K562 (cell line): Measurements from ENCODE around the gene ANO10. TPM values are rescaled to one million over a fixed set of nuclear protein-coding genes. Genes with fewer than 3 reads are reported as not detected.

Experiments used
- BDP1 ChIP-seq: IDR thresholded peaks from 3 replicates; pipeline ENCODE4 v1.6.1; 2011; ENCODE audit not compliant: insufficient read length, insufficient read depth
- CCNT2 ChIP-seq: IDR thresholded peaks from 2 replicates; pipeline ENCODE4 v1.6.1; 2011; ENCODE audit warnings: borderline replicate concordance, low read depth, mild to moderate bottlenecking, moderate library complexity, mixed read lengths, low read length; ENCODE audit not compliant: insufficient read length; ENCODE audit errors: extremely low read depth
- EWSR1 ChIP-seq: fragments of 450-650 bp; IDR thresholded peaks from 2 replicates; pipeline ENCODE4 v1.6.1; 2018; ENCODE audit warnings: borderline replicate concordance, mild to moderate bottlenecking, low read depth, moderate library complexity; ENCODE audit not compliant: partially characterized antibody
- HMG20A ChIP-seq: fragments of 450-650 bp; formaldehyde crosslinking; conservative IDR thresholded peaks from 2 replicates; pipeline ENCODE4 v1.4.0; 2020; ENCODE audit warnings: mild to moderate bottlenecking, mixed read lengths
- KLF13 ChIP-seq: fragments of 450-650 bp; IDR thresholded peaks from 2 replicates; pipeline ENCODE4 v1.6.1; 2016; ENCODE audit warnings: missing genetic modification characterization, low read depth, mild to moderate bottlenecking, missing compliant biosample characterization, moderate library complexity, borderline replicate concordance
- MAZ ChIP-seq, 2 experiments: fragments of 450-650 bp in 1 of 2; sonication (generic) in 1 of 2; formaldehyde crosslinking; IDR thresholded peaks in 1 of 2; conservative IDR thresholded peaks in 1 of 2; 2 replicates each; pipeline versions ENCODE4 v1.4.0 to v1.5.0; 2020; ENCODE audit warnings: mild to moderate bottlenecking in 1 of 2, missing genetic modification reagents in 1 of 2
- NFE2L1 ChIP-seq: fragments of 450-650 bp; IDR thresholded peaks from 2 replicates; pipeline ENCODE4 v1.6.1; 2016; ENCODE audit warnings: missing genetic modification characterization, low read depth, mild to moderate bottlenecking, missing compliant biosample characterization, moderate library complexity, borderline replicate concordance
- SLC30A9 ChIP-seq: fragments of 250-450 bp; sonication (Bioruptor Pico); IDR thresholded peaks from 2 replicates; pipeline ENCODE4 v1.8.0; 2022; ENCODE audit warnings: mild to moderate bottlenecking, moderate library complexity
- TARDBP ChIP-seq: fragments of 450-650 bp; IDR thresholded peaks from 2 replicates; pipeline ENCODE4 v1.6.1; 2016
- ZNF311 ChIP-seq: fragments of 250-450 bp; sonication (Bioruptor Pico); IDR thresholded peaks from 2 replicates; pipeline ENCODE4 v1.4.0; 2020; ENCODE audit warnings: mild to moderate bottlenecking, moderate library complexity
- polyA plus RNA-seq, 8 experiments: library from polyadenylated mRNA; depleted of rRNA in 4 of 8; stranded (reverse) in 5 of 8; unstranded in 3 of 8; fragments of >200 nt; fragmentation: Nextera tagmentation in 2 of 8; fragmentation: Illumina TruSeq in 1 of 8; extraction: Ambion mirVana in 2 of 8; extraction: Trizol in 1 of 8; gene quantifications; 2 replicates each; pipeline versions ENCODE4 v1.2.1 to v1.2.3, GENCODE V29; 2011 to 2014; ENCODE audit warnings: inconsistent platforms in 1 of 8, missing spikeins in 1 of 8
- total RNA-seq, 7 experiments: library from RNA; depleted of rRNA in 6 of 7; stranded (reverse); fragments of >200 nt in 6 of 7; fragmentation: Illumina TruSeq in 2 of 7; extraction: Trizol in 2 of 7; gene quantifications; 2 replicates each; pipeline versions ENCODE4 v1.2.1 to v1.2.3, GENCODE V29; 2011 to 2021; ENCODE audit warnings: low replicate concordance in 1 of 7
- TF ChIP-seq, protein P1 (sequence below), 2 experiments: fragments of 450-650 bp in 1 of 2; sonication (generic) in 1 of 2; formaldehyde crosslinking in 1 of 2; IDR thresholded peaks; 2 replicates each; pipeline versions ENCODE4 v1.7.1 to v1.9.0; 2016 to 2022; ENCODE audit warnings: inconsistent platforms in 1 of 2, mild to moderate bottlenecking in 1 of 2, missing genetic modification reagents in 1 of 2
- TF ChIP-seq, protein P2 (sequence below): sonication (generic); formaldehyde crosslinking; IDR thresholded peaks from 2 replicates; pipeline ENCODE4 v1.8.1; 2023; ENCODE audit warnings: mild to moderate bottlenecking, missing genetic modification reagents
- TF ChIP-seq, protein P3 (sequence below): fragments of 450-650 bp; IDR thresholded peaks from 2 replicates; pipeline ENCODE4 v1.7.1; 2018; ENCODE audit warnings: mild to moderate bottlenecking, low read depth; ENCODE audit not compliant: partially characterized antibody

ANO10 gene
- total and polyA plus RNA-seq, 9 of the 15 experiments (the other 6 are each of a cell fraction or from before 2014, with no cell fraction given), result 6.4 to 46.0 (median 32.3) TPM

DNA sequence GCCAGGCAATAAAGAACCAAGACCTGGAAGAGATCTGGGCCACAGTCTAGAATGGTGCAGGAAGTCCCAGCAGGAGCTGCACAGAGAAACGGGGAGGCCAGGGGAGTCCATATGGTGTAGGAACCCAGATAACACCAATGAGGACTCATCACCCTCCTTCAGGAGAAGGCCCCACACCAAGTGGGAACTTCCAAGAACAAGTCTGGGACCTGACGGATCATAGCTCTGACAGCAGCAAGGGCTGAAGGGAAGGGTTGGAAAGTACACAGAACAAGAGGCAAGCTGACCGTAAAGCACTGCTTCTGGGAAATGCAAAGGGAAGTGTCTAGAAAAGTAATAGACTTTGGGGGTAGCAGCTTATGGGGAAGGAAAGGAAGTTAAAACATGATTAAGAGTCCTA lies 34.5 kb downstream of the ANO10 start (continued):
- TF ChIP-seq, protein P1, sequence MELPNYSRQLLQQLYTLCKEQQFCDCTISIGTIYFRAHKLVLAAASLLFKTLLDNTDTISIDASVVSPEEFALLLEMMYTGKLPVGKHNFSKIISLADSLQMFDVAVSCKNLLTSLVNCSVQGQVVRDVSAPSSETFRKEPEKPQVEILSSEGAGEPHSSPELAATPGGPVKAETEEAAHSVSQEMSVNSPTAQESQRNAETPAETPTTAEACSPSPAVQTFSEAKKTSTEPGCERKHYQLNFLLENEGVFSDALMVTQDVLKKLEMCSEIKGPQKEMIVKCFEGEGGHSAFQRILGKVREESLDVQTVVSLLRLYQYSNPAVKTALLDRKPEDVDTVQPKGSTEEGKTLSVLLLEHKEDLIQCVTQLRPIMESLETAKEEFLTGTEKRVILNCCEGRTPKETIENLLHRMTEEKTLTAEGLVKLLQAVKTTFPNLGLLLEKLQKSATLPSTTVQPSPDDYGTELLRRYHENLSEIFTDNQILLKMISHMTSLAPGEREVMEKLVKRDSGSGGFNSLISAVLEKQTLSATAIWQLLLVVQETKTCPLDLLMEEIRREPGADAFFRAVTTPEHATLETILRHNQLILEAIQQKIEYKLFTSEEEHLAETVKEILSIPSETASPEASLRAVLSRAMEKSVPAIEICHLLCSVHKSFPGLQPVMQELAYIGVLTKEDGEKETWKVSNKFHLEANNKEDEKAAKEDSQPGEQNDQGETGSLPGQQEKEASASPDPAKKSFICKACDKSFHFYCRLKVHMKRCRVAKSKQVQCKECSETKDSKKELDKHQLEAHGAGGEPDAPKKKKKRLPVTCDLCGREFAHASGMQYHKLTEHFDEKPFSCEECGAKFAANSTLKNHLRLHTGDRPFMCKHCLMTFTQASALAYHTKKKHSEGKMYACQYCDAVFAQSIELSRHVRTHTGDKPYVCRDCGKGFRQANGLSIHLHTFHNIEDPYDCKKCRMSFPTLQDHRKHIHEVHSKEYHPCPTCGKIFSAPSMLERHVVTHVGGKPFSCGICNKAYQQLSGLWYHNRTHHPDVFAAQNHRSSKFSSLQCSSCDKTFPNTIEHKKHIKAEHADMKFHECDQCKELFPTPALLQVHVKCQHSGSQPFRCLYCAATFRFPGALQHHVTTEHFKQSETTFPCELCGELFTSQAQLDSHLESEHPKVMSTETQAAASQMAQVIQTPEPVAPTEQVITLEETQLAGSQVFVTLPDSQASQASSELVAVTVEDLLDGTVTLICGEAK (IDR thresholded peaks at IDR 0.05), result peak; percentile 36; the same call in 1 of the 2 replicates
- TF ChIP-seq, protein P1 (CRISPR knock-in tag; IDR thresholded peaks at IDR 0.05), result no peak
- TF ChIP-seq TARDBP (no peak), NFE2L1 (tag) (no peak), SLC30A9 (CRISPR knock-in tag) (no peak), BDP1 (no peak), CCNT2 (no peak), HMG20A (no peak), MAZ (CRISPR knock-in tag; conservative IDR thresholded peaks at IDR 0.05 in 1 of 2, IDR thresholded peaks at IDR 0.05 in 1 of 2) (peak in 1 of 2 experiments; percentile 41; a peak in 2 of 4 replicates), ZNF311 (CRISPR knock-in tag) (no peak), EWSR1 (no peak), KLF13 (tag) (no peak)
- TF ChIP-seq, protein P2, sequence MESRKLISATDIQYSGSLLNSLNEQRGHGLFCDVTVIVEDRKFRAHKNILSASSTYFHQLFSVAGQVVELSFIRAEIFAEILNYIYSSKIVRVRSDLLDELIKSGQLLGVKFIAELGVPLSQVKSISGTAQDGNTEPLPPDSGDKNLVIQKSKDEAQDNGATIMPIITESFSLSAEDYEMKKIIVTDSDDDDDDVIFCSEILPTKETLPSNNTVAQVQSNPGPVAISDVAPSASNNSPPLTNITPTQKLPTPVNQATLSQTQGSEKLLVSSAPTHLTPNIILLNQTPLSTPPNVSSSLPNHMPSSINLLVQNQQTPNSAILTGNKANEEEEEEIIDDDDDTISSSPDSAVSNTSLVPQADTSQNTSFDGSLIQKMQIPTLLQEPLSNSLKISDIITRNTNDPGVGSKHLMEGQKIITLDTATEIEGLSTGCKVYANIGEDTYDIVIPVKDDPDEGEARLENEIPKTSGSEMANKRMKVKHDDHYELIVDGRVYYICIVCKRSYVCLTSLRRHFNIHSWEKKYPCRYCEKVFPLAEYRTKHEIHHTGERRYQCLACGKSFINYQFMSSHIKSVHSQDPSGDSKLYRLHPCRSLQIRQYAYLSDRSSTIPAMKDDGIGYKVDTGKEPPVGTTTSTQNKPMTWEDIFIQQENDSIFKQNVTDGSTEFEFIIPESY (CRISPR knock-in tag), result no peak
- TF ChIP-seq, protein P3, sequence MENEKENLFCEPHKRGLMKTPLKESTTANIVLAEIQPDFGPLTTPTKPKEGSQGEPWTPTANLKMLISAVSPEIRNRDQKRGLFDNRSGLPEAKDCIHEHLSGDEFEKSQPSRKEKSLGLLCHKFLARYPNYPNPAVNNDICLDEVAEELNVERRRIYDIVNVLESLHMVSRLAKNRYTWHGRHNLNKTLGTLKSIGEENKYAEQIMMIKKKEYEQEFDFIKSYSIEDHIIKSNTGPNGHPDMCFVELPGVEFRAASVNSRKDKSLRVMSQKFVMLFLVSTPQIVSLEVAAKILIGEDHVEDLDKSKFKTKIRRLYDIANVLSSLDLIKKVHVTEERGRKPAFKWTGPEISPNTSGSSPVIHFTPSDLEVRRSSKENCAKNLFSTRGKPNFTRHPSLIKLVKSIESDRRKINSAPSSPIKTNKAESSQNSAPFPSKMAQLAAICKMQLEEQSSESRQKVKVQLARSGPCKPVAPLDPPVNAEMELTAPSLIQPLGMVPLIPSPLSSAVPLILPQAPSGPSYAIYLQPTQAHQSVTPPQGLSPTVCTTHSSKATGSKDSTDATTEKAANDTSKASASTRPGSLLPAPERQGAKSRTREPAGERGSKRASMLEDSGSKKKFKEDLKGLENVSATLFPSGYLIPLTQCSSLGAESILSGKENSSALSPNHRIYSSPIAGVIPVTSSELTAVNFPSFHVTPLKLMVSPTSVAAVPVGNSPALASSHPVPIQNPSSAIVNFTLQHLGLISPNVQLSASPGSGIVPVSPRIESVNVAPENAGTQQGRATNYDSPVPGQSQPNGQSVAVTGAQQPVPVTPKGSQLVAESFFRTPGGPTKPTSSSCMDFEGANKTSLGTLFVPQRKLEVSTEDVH, result no peak
